ENCODE measurements around the gene ABR.

ABR gene

GRCh38 chr17:968812-969730, 210.7 kb downstream of the ABR start:
- DNase-seq (ENCODE audit: low read depth in 1 of 2, low spot score in 1 of 2), result no peak

- DNase-seq (ENCODE audit: low read depth in 1 of 2, low spot score in 1 of 2), result no peak
Measured at GRCh38 chr17:967122-967521, 212.7 kb downstream of the ABR start.

- no peak for DNase-seq (ENCODE audit: low read depth in 1 of 2, low spot score in 1 of 2)
Measured at GRCh38 chr17:965311-965989, 214.3 kb downstream of the ABR start.

- DNase-seq (ENCODE audit: low read depth in 1 of 2, low spot score in 1 of 2), result no peak
Measured at GRCh38 chr17:964876-965275, 214.9 kb downstream of the ABR start.

GRCh38 chr17:962670-963069, 217.1 kb downstream of the ABR start:
- DNase-seq (ENCODE audit: low read depth in 1 of 2, low spot score in 1 of 2), result no peak

- DNase-seq (ENCODE audit: low read depth in 1 of 2, low spot score in 1 of 2), result no peak
Measured at GRCh38 chr17:962166-962565, 217.6 kb downstream of the ABR start.

GRCh38 chr17:958712-959451, 220.9 kb downstream of the ABR start:
- no peak for DNase-seq (ENCODE audit: low read depth in 1 of 2, low spot score in 1 of 2)

- no peak for DNase-seq (ENCODE audit: low read depth in 1 of 2, low spot score in 1 of 2)
Measured at GRCh38 chr17:957856-958421, 221.8 kb downstream of the ABR start.

DNA sequence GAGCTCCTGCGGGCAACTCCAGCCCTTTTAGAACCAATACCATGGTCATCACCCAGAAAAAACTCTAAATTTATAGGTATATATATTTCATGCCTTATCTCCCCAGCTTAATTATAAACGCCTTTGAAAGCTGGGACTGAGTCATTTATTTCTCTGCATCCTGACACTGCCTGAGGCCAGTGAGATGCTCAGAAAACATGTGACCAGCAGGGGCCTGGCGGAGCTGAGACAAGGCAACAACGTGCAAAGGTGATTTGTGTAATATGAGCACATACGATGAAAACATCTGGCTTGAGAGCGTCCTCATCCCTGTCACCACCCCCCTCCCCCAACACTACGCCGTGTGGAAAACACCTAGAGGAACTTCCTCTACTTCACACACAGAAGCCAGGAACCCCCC, 222.9 kb downstream of the ABR start:
- DNase-seq (ENCODE audit: low read depth in 1 of 2, low spot score in 1 of 2), result no peak

- DNase-seq (ENCODE audit: low read depth in 1 of 2, low spot score in 1 of 2), result no peak
Measured at GRCh38 chr17:954431-955164, 225.2 kb downstream of the ABR start.

DNA sequence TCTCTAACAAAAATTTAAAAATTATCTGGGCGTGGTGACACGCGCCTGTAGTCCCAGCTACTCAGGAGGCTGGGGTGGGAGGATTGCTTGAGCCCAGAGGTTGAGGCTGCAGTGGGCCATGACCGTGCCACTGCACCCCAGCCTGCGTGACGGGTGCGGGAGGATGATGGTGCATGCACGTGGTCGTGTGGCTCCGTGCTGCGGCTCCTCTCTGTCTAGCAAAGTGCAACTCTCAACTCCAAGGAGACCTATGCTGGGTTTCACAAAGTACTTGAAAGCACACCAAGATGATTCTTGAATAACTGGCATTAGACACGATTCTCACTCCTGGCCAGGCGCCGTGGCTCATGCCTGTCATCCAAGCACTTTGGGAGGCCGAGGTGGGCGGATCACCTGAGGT, 226.0 kb downstream of the ABR start:
- DNase-seq (ENCODE audit: low read depth in 1 of 2, low spot score in 1 of 2), result no peak
